ENCODE measurements around the gene RBFOX1.

DNA sequence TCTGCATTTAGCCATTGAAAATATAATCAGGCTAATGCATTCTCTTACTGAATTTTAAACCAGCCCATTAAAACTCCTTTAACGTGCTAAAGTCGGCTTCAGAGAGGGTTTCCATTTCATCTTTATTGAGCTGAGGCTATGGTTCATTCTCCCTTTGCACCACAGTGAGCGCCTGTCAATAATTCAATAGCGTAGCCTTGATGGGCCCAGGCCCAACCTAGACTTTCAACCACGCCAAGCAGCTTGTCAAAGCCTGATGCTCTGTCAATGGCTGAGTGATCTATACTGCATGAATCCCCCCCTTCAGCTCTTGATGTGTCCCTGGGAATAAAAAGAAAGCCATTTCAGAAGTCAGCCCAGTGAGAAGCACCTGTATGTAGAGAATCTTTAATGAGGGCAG lies 106.0 kb downstream of the RBFOX1 start:
- no peak for TF ChIP-seq POLR2A (IDR thresholded peaks at IDR 0.05)
- TF ChIP-seq, protein P1, sequence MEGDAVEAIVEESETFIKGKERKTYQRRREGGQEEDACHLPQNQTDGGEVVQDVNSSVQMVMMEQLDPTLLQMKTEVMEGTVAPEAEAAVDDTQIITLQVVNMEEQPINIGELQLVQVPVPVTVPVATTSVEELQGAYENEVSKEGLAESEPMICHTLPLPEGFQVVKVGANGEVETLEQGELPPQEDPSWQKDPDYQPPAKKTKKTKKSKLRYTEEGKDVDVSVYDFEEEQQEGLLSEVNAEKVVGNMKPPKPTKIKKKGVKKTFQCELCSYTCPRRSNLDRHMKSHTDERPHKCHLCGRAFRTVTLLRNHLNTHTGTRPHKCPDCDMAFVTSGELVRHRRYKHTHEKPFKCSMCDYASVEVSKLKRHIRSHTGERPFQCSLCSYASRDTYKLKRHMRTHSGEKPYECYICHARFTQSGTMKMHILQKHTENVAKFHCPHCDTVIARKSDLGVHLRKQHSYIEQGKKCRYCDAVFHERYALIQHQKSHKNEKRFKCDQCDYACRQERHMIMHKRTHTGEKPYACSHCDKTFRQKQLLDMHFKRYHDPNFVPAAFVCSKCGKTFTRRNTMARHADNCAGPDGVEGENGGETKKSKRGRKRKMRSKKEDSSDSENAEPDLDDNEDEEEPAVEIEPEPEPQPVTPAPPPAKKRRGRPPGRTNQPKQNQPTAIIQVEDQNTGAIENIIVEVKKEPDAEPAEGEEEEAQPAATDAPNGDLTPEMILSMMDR (IDR thresholded peaks at IDR 0.05), result no peak

Measured in heart left ventricle (tissue), 13 donors.